Esophagus muscularis mucosa (tissue), 4 donors: ENCODE measurements around the gene GALR3. TPM values are rescaled to one million over a fixed set of nuclear protein-coding genes. Genes with fewer than 3 reads are reported as not detected.
"Not testable (repeated sequence)": the region's sequence is repeated elsewhere in the genome, so short reads cannot be mapped to it uniquely, and the experiment has no call there.

Experiments
- DNase-seq: peaks from one replicate; pipeline ENCODE4 v3.0.0-alpha.2; 2017; ENCODE audit errors: extremely low spot score
- H3K27ac ChIP-seq, 4 donors: fragments of 200-600 bp; sonication (generic); replicated peaks in 1 of 4; 1 replicate in 3 of 4; 2 replicates in 1 of 4; pipeline ENCODE4 v1.5.1; 2016 to 2019; ENCODE audit warnings: mild to moderate bottlenecking in 1 of 4
- H3K27me3 ChIP-seq, 4 donors: fragments of 200-600 bp; sonication (generic); one replicate each; pipeline versions ENCODE4 v1.5.1 to v1.6.0; 2016 to 2019
- H3K36me3 ChIP-seq, 4 donors: fragments of 200-600 bp; sonication (generic); one replicate each; pipeline ENCODE4 v1.5.1; 2016 to 2019
- H3K4me1 ChIP-seq, 4 donors: fragments of 200-600 bp; sonication (generic); one replicate each; pipeline ENCODE4 v1.5.1; 2016 to 2019
- H3K4me3 ChIP-seq, 4 donors: fragments of 200-600 bp; sonication (generic); 1 replicate in 2 of 4; 2 replicates in 2 of 4; pipeline ENCODE4 v1.5.1; 2016 to 2019; ENCODE audit warnings: mild to moderate bottlenecking in 4 of 4, moderate library complexity in 1 of 4
- H3K9me3 ChIP-seq, 4 donors: fragments of 200-600 bp; sonication (generic); 1 replicate in 3 of 4; 2 replicates in 1 of 4; pipeline ENCODE4 v1.5.1; 2016 to 2019
- CTCF ChIP-seq, 3 experiments: fragments of 200-600 bp in 2 of 3; fragments of 450-650 bp in 1 of 3; sonication (generic) in 2 of 3; IDR thresholded peaks; one replicate each; pipeline ENCODE4 v1.5.1; 2017 to 2019; ENCODE audit warnings: antibody characterized with exemption in 3 of 3, mild to moderate bottlenecking in 2 of 3, moderate library complexity in 1 of 3
- EP300 ChIP-seq: sonication (generic); formaldehyde crosslinking; IDR thresholded peaks from one replicate; pipeline ENCODE4 v1.6.1; 2017; ENCODE audit warnings: antibody characterized with exemption
- POLR2A ChIP-seq: fragments of 450-650 bp; IDR thresholded peaks from one replicate; pipeline ENCODE4 v1.6.1; 2017; ENCODE audit warnings: antibody characterized with exemption, moderate library complexity, mild to moderate bottlenecking, low read depth
- POLR2AphosphoS5 ChIP-seq, 2 donors: sonication (generic); formaldehyde crosslinking; IDR thresholded peaks; one replicate each; pipeline ENCODE4 v1.6.1; 2017; ENCODE audit warnings: antibody characterized with exemption in 2 of 2
- WGBS: methylation state at CpG from one replicate; pipeline ENCODE4 v1.1.5; 2018; 5-methylcytosine and 5-hydroxymethylcytosine counted together
- intact Hi-C: fragments of 100-400 bp; cut with DNase I; formaldehyde crosslinking; loops from one replicate; pipeline ENCODE4 v1.15.1; 2023
- total RNA-seq, 4 donors: library from RNA; depleted of rRNA; stranded (reverse); fragments of >200 nt; gene quantifications; one replicate each; pipeline versions ENCODE4 v1.1.0 to v1.2.1, GENCODE V29; 2016

GALR3 gene
- total RNA-seq, 4 donors from 2014 or later, result not detected

- no peaks in the 10 kb centered on the region for H3K9me3 ChIP-seq
- H3K27ac ChIP-seq, result no peak overlapping the region
- DNase-seq, result no peak
- intact Hi-C loops, result loop anchor here (10.0 kb wide), 1 partner anchor 111 kb away; the partner anchor contains the start of gene NOL12
- H3K36me3 ChIP-seq, result no peaks in the 10 kb centered on the region
- H3K27me3 ChIP-seq, result no peaks in the 10 kb centered on the region
- TF ChIP-seq CTCF (IDR thresholded peaks at IDR 0.05) (no peak), POLR2A (no peak), EP300 (no peak), POLR2AphosphoS5 (IDR thresholded peaks at IDR 0.05) (no peak)
- WGBS, result 59% methylated on average over 3 of the region's 3 CpGs
- peaks cover 0 to 9% (median 3%) of the 10 kb centered on the region in 4 donors for H3K4me1 ChIP-seq
- no peak overlapping the region for H3K4me3 ChIP-seq
Measured at GRCh38 chr22:37796079-37796478, 27.1 kb upstream of the GALR3 start.

- H3K27me3 ChIP-seq, H3K27ac ChIP-seq, H3K4me1 ChIP-seq, H3K36me3 ChIP-seq, DNase-seq, H3K9me3 ChIP-seq, H3K4me3 ChIP-seq: not testable (repeated sequence)
- intact Hi-C loops, result loop anchor here (10.0 kb wide), 1 partner anchor 112 kb away; the partner anchor contains the start of gene NOL12
- WGBS, result 89% methylated on average over 7 of the region's 7 CpGs
Measured at GRCh38 chr22:37797259-37797658, 25.9 kb upstream of the GALR3 start.

GRCh38 chr22:37797874-37798500, 25.2 kb upstream of the GALR3 start:
- Histone ChIP-seq H3K9me3 (no peaks in the 10 kb centered on the region), H3K27me3 (no peaks in the 10 kb centered on the region), H3K4me1 (peaks cover 8 to 13% (median 12%) of the 10 kb centered on the region in 4 donors), H3K36me3 (no peaks in the 10 kb centered on the region), H3K4me3 (no peak overlapping the region), H3K27ac (no peak overlapping the region)
- TF ChIP-seq EP300, result no peak
- TF ChIP-seq POLR2AphosphoS5 (IDR thresholded peaks at IDR 0.05), result no peak
- TF ChIP-seq POLR2A, result no peak
- TF ChIP-seq CTCF (IDR thresholded peaks at IDR 0.05), result no peak
- intact Hi-C loops, result loop anchor here (10.0 kb wide), 1 partner anchor 113 kb away; the partner anchor contains the start of gene NOL12
- no peak for DNase-seq
- 58% methylated on average over 14 of the region's 14 CpGs for WGBS

GRCh38 chr22:37799979-37800378, 23.2 kb upstream of the GALR3 start:
- H3K36me3 ChIP-seq, H3K4me3 ChIP-seq, H3K9me3 ChIP-seq, H3K27me3 ChIP-seq, H3K27ac ChIP-seq, DNase-seq: not testable (repeated sequence)
- H3K4me1 ChIP-seq, result peaks cover 22 to 32% (median 29%) of the 10 kb centered on the region in 4 donors
- intact Hi-C loops, result loop anchor here (10.0 kb wide), 1 partner anchor 115 kb away; the partner anchor contains the start of gene NOL12
- 76% methylated on average over 9 of the region's 9 CpGs for WGBS

GRCh38 chr22:37801946-37802309, 21.3 kb upstream of the GALR3 start:
- Histone ChIP-seq H3K36me3 (no peaks in the 10 kb centered on the region), H3K27ac (peak overlapping the region in 3 of 4 donors; percentile 32 to 70 (median 66)), H3K9me3 (no peaks in the 10 kb centered on the region), H3K27me3 (no peaks in the 10 kb centered on the region), H3K4me3 (peak overlapping the region; percentile 60 to 73 (median 70)), H3K4me1 (peaks cover 37 to 50% (median 44%) of the 10 kb centered on the region in 4 donors)
- TF ChIP-seq POLR2A, result no peak
- intact Hi-C loops, result no loop called here
- DNase-seq, result no peak
- 4% methylated on average over 13 of the region's 13 CpGs for WGBS

- TF ChIP-seq CTCF (IDR thresholded peaks at IDR 0.05) (no peak), POLR2AphosphoS5 (IDR thresholded peaks at IDR 0.05) (peak; percentile 59 to 79)
- H3K4me1 ChIP-seq, result peaks cover 42 to 56% (median 50%) of the 10 kb centered on the region in 4 donors
- H3K4me3 ChIP-seq, result peak overlapping the region; percentile 60 to 73 (median 70)
- H3K27ac ChIP-seq, result peak overlapping the region; percentile 32 to 70 (median 59)
- H3K9me3 ChIP-seq, result no peaks in the 10 kb centered on the region
- DNase-seq, result no peak
- WGBS, result 12% methylated on average over 19 of the region's 63 CpGs
- intact Hi-C loops, result no loop called here
- no peaks in the 10 kb centered on the region for H3K36me3 ChIP-seq
- H3K27me3 ChIP-seq, result no peaks in the 10 kb centered on the region
Measured at GRCh38 chr22:37802310-37803194, 20.6 kb upstream of the GALR3 start.
